ENCODE results near the gene BMP8B. TPM values are rescaled to one million over a fixed set of nuclear protein-coding genes. Genes with fewer than 3 reads are reported as not detected.
A peak's percentile ranks its signal among the peaks of the same experiment; 100 is the strongest.
"Not testable (repeated sequence)": the region's sequence is repeated elsewhere in the genome, so short reads cannot be mapped to it uniquely, and the experiment has no call there.

Gene BMP8B
- total RNA-seq, 2 experiments from 2014 or later, result 0.21 to 0.28 TPM

GRCh38 chr1:39827201-39827600, 38.5 kb upstream of the BMP8B start:
- Mint-ChIP-seq H3K4me3 (no peak overlapping the region), H3K27ac (no peak overlapping the region), H3K9me3 (ENCODE audit: low read depth) (no peaks in the 10 kb centered on the region), H3K27me3 (peaks cover 12% of the 10 kb centered on the region), H3K4me1 (no peaks in the 10 kb centered on the region), H3K36me3 (ENCODE audit: low read depth) (no peaks in the 10 kb centered on the region)
- no peak for ATAC-seq
- ChIA-PET POLR2A (no interaction called here), CTCF (interaction anchor here (0.7 to 1.5 kb wide), 4 partner anchors 9 to 851 kb away, joined by 3 to 4 read pairs (median 3); no protein-coding TSS in a partner anchor)
- no peak for DNase-seq
- intact Hi-C loops (cut with DNase I, micrococcal nuclease), result no loop called here

- H3K9me3 Mint-ChIP-seq (ENCODE audit: low read depth), result no peaks in the 10 kb centered on the region
- CTCF ChIA-PET, result interaction anchor here (0.7 to 1.5 kb wide), 2 partner anchors 9 to 851 kb away, joined by 3 to 4 read pairs; no protein-coding TSS in a partner anchor
- POLR2A ChIA-PET, result no interaction called here
Observed at GRCh38 chr1:39826583-39826982, 37.9 kb upstream of the BMP8B start.

GRCh38 chr1:39825432-39825941, 36.8 kb upstream of the BMP8B start:
- ChIA-PET POLR2A (no interaction called here), CTCF (interaction anchor here (0.6 kb wide), 1 partner anchor 108 kb away, joined by 3 read pairs; no protein-coding TSS in a partner anchor)
- intact Hi-C loops (cut with DNase I, micrococcal nuclease), result no loop called here
- H3K36me3 Mint-ChIP-seq (ENCODE audit: low read depth), result no peaks in the 10 kb centered on the region
- ATAC-seq (no peak), DNase-seq (no peak)
- no peak overlapping the region for H3K4me3 Mint-ChIP-seq
- H3K27ac Mint-ChIP-seq, result no peak overlapping the region
- no peaks in the 10 kb centered on the region for H3K4me1 Mint-ChIP-seq
- no peaks in the 10 kb centered on the region for H3K9me3 Mint-ChIP-seq (ENCODE audit: low read depth)
- H3K27me3 Mint-ChIP-seq, result peaks cover 12% of the 10 kb centered on the region

More at GRCh38 chr1:39826583-39826982, 37.9 kb upstream of the BMP8B start:
- ATAC-seq (no peak), DNase-seq (no peak)
- H3K27me3 Mint-ChIP-seq, result peaks cover 12% of the 10 kb centered on the region
- intact Hi-C loops (cut with DNase I, micrococcal nuclease), result no loop called here
- H3K27ac Mint-ChIP-seq, result no peak overlapping the region
- H3K4me1 Mint-ChIP-seq, result no peaks in the 10 kb centered on the region
- no peaks in the 10 kb centered on the region for H3K36me3 Mint-ChIP-seq (ENCODE audit: low read depth)
- H3K4me3 Mint-ChIP-seq, result no peak overlapping the region

- ATAC-seq; DNase-seq; H3K4me3 Mint-ChIP-seq; H3K9me3 Mint-ChIP-seq (ENCODE audit: low read depth); H3K36me3 Mint-ChIP-seq (ENCODE audit: low read depth); intact Hi-C loops (cut with DNase I, micrococcal nuclease); H3K4me1 Mint-ChIP-seq; CTCF ChIA-PET; H3K27me3 Mint-ChIP-seq; H3K27ac Mint-ChIP-seq; POLR2A ChIA-PET: not testable (repeated sequence)
Observed at GRCh38 chr1:39823450-39823849, 34.8 kb upstream of the BMP8B start.

GRCh38 chr1:39822146-39822545, 33.5 kb upstream of the BMP8B start:
- POLR2A ChIA-PET, result no interaction called here
- intact Hi-C loops (cut with DNase I, micrococcal nuclease), result no loop called here
- no peak for ATAC-seq
- Mint-ChIP-seq H3K27me3 (peaks cover under 1% of the 10 kb centered on the region), H3K36me3 (ENCODE audit: low read depth) (no peaks in the 10 kb centered on the region), H3K4me3 (no peak overlapping the region), H3K27ac (no peak overlapping the region), H3K4me1 (peaks cover 5% of the 10 kb centered on the region), H3K9me3 (ENCODE audit: low read depth) (no peaks in the 10 kb centered on the region)
- DNase-seq, result no peak
- CTCF ChIA-PET, result interaction anchor here (0.9 kb wide), 1 partner anchor 17 kb away, joined by 3 read pairs; no protein-coding TSS in a partner anchor

- no peaks in the 10 kb centered on the region for H3K9me3 Mint-ChIP-seq (ENCODE audit: low read depth)
- POLR2A ChIA-PET, result no interaction called here
- intact Hi-C loops (cut with DNase I, micrococcal nuclease), result no loop called here
Observed at GRCh38 chr1:39819091-39819812, 30.6 kb upstream of the BMP8B start.

GRCh38 chr1:39818482-39818881, 29.8 kb upstream of the BMP8B start:
- Mint-ChIP-seq H3K27ac (no peak overlapping the region), H3K36me3 (ENCODE audit: low read depth) (no peaks in the 10 kb centered on the region), H3K4me3 (no peak overlapping the region), H3K4me1 (peaks cover 13% of the 10 kb centered on the region), H3K27me3 (peaks cover 4% of the 10 kb centered on the region), H3K9me3 (ENCODE audit: low read depth) (no peaks in the 10 kb centered on the region)
- ChIA-PET POLR2A (interaction anchor here (0.6 kb wide), 2 partner anchors 62 to 154 kb away, joined by 3 read pairs; no protein-coding TSS in a partner anchor), CTCF (interaction anchor here (0.6 to 2.3 kb wide), 9 partner anchors 9 to 280 kb away, joined by 3 to 18 read pairs (median 4); partner anchors contain the start of gene MYCL)
- DNase-seq, result no peak
- ATAC-seq, result no peak
- intact Hi-C loops (cut with DNase I, micrococcal nuclease), result no loop called here

More at GRCh38 chr1:39819091-39819812, 30.6 kb upstream of the BMP8B start:
- H3K27me3 Mint-ChIP-seq, result peaks cover 4% of the 10 kb centered on the region
- DNase-seq, result no peak
- no peak overlapping the region for H3K27ac Mint-ChIP-seq
- peaks cover 13% of the 10 kb centered on the region for H3K4me1 Mint-ChIP-seq
- CTCF ChIA-PET, result interaction anchor here (0.6 to 2.3 kb wide), 10 partner anchors 8 to 216 kb away, joined by 3 to 18 read pairs (median 4); partner anchors contain the start of gene MYCL
- H3K4me3 Mint-ChIP-seq, result no peak overlapping the region
- ATAC-seq, result no peak
- no peaks in the 10 kb centered on the region for H3K36me3 Mint-ChIP-seq (ENCODE audit: low read depth)

GRCh38 chr1:39817091-39817932, 28.6 kb upstream of the BMP8B start:
- Mint-ChIP-seq H3K4me1 (peaks cover 13% of the 10 kb centered on the region), H3K27ac (peak overlapping the region; percentile 49), H3K4me3 (peak overlapping the region; percentile 9)
- H3K27me3 Mint-ChIP-seq; H3K36me3 Mint-ChIP-seq (ENCODE audit: low read depth); intact Hi-C loops (cut with DNase I, micrococcal nuclease); H3K9me3 Mint-ChIP-seq (ENCODE audit: low read depth): not testable (repeated sequence)
- DNase-seq (peak; percentile 76), ATAC-seq (peak; percentile 88)
- POLR2A ChIA-PET, result interaction anchor here (0.8 kb wide), 1 partner anchor 154 kb away, joined by 3 read pairs; no protein-coding TSS in a partner anchor
- CTCF ChIA-PET, result interaction anchor here (0.6 to 2.3 kb wide), 14 partner anchors 9 to 174 kb away, joined by 3 to 18 read pairs (median 5); partner anchors contain the start of gene MYCL

- H3K27ac Mint-ChIP-seq, result peak overlapping the region; percentile 49
- H3K4me1 Mint-ChIP-seq, result peaks cover 13% of the 10 kb centered on the region
- ChIA-PET POLR2A (interaction anchor here (0.6 kb wide), 1 partner anchor 635 kb away, joined by 3 read pairs; no protein-coding TSS in a partner anchor), CTCF (interaction anchor here (0.6 to 2.3 kb wide), 14 partner anchors 16 to 179 kb away, joined by 3 to 18 read pairs (median 3); partner anchors contain the start of gene MYCL)
- H3K4me3 Mint-ChIP-seq, result peak overlapping the region; percentile 9
- no peaks in the 10 kb centered on the region for H3K36me3 Mint-ChIP-seq (ENCODE audit: low read depth)
- H3K27me3 Mint-ChIP-seq, result peaks cover 4% of the 10 kb centered on the region
- peak; percentile 81 for DNase-seq
- no peaks in the 10 kb centered on the region for H3K9me3 Mint-ChIP-seq (ENCODE audit: low read depth)
- intact Hi-C loops (cut with DNase I, micrococcal nuclease), result loop anchor here (1.0 kb wide), 4 partner anchors 86 to 216 kb away; no protein-coding TSS in a partner anchor
- ATAC-seq, result peak; percentile 76
Observed at GRCh38 chr1:39816415-39817090, 27.9 kb upstream of the BMP8B start.

- Mint-ChIP-seq H3K27ac (no peak overlapping the region), H3K36me3 (ENCODE audit: low read depth) (no peaks in the 10 kb centered on the region), H3K9me3 (ENCODE audit: low read depth) (no peaks in the 10 kb centered on the region), H3K27me3 (peaks cover 4% of the 10 kb centered on the region), H3K4me1 (peaks cover 13% of the 10 kb centered on the region), H3K4me3 (no peak overlapping the region)
- CTCF ChIA-PET, result no interaction called here
- no peak for DNase-seq
- POLR2A ChIA-PET, result no interaction called here
- ATAC-seq, result no peak
- intact Hi-C loops (cut with DNase I, micrococcal nuclease), result no loop called here
Observed at GRCh38 chr1:39812913-39813312, 24.2 kb upstream of the BMP8B start.

Measured in activated CD4-positive, alpha-beta T cell treated with anti-CD3 and anti-CD28 coated beads for 36 hours (primary cell).